ENCODE data around the gene COBL.
A peak's percentile ranks its signal among the peaks of the same experiment; 100 is the strongest.

The COBL gene

GRCh38 chr7:51316666-51317581, at the start of gene COBL:
TSS of gene COBL (minus strand) at chr7:51316809. CDS start at chr7:51316633, 176 bp downstream.
- peak within 1 kb of the TSS in 15 of 21 experiments; percentile 5 to 89 (median 75) for H3K27ac ChIP-seq

GRCh38 chr7:51366172-51366728, 49.6 kb upstream of the COBL start:
- Histone ChIP-seq H3K4me3 (no peak overlapping the region), H3K27ac (no peak overlapping the region)

More at GRCh38 chr7:51316666-51317581, at the start of gene COBL:
- H3K4me3 ChIP-seq = peak within 1 kb of the TSS; percentile 30 to 60 (median 48)

GRCh38 chr7:51357821-51358220, 41.2 kb upstream of the COBL start:
- Histone ChIP-seq H3K4me3 (no peak overlapping the region), H3K27ac (no peak overlapping the region)

- no peak overlapping the region for H3K27ac ChIP-seq
- no peak overlapping the region for H3K4me3 ChIP-seq
Observed at GRCh38 chr7:51356849-51357516, 40.4 kb upstream of the COBL start.

- Histone ChIP-seq H3K27ac (no peak overlapping the region), H3K4me3 (no peak overlapping the region)
Observed at GRCh38 chr7:51354897-51355296, 38.3 kb upstream of the COBL start.

- no peak overlapping the region for H3K4me3 ChIP-seq
- no peak overlapping the region for H3K27ac ChIP-seq
Observed at GRCh38 chr7:51354434-51354833, 37.8 kb upstream of the COBL start.

- Histone ChIP-seq H3K4me3 (no peak overlapping the region), H3K27ac (no peak overlapping the region)
Observed at GRCh38 chr7:51352174-51353100, 35.8 kb upstream of the COBL start.

GRCh38 chr7:51351661-51352060, 35.1 kb upstream of the COBL start:
- Histone ChIP-seq H3K4me3 (no peak overlapping the region), H3K27ac (no peak overlapping the region)

GRCh38 chr7:51350546-51350896, 33.9 kb upstream of the COBL start:
- Histone ChIP-seq H3K27ac (no peak overlapping the region), H3K4me3 (no peak overlapping the region)

- Histone ChIP-seq H3K4me3 (no peak overlapping the region), H3K27ac (no peak overlapping the region)
Observed at GRCh38 chr7:51349820-51350545, 33.4 kb upstream of the COBL start.

- H3K4me3 ChIP-seq = no peak overlapping the region
- no peak overlapping the region for H3K27ac ChIP-seq
Observed at GRCh38 chr7:51346126-51346525, 29.5 kb upstream of the COBL start.

GRCh38 chr7:51344406-51345138, 28.0 kb upstream of the COBL start:
- Histone ChIP-seq H3K4me3 (no peak overlapping the region), H3K27ac (no peak overlapping the region)

- no peak overlapping the region for H3K27ac ChIP-seq
Observed at GRCh38 chr7:51340936-51341335, 24.3 kb upstream of the COBL start.

GRCh38 chr7:51340029-51340838, 23.6 kb upstream of the COBL start:
- H3K4me3 ChIP-seq = no peak overlapping the region
- no peak overlapping the region for H3K27ac ChIP-seq

More at GRCh38 chr7:51340936-51341335, 24.3 kb upstream of the COBL start:
- no peak overlapping the region for H3K4me3 ChIP-seq

GRCh38 chr7:51335057-51335456, 18.4 kb upstream of the COBL start:
- H3K4me3 ChIP-seq = no peak overlapping the region
- no peak overlapping the region for H3K27ac ChIP-seq

- Histone ChIP-seq H3K27ac (no peak overlapping the region), H3K4me3 (no peak overlapping the region)
Observed at GRCh38 chr7:51329696-51330263, 13.2 kb upstream of the COBL start.

GRCh38 chr7:51328351-51328801, 11.8 kb upstream of the COBL start:
- no peak overlapping the region for H3K27ac ChIP-seq
- H3K4me3 ChIP-seq = no peak overlapping the region

Data from skin epidermis (tissue), 12 donors.